H1 (cell line): ENCODE results near the gene GRIK4. TPM values are rescaled to one million over a fixed set of nuclear protein-coding genes. Genes with fewer than 3 reads are reported as not detected.

Source experiments
- CTCF ChIA-PET: fragments of 300-600 bp; sonication (Branson Sonifier 250); formaldehyde crosslinking; loops from one replicate; lab custom pipeline; 2021; ENCODE audit not compliant: partially characterized antibody; lab: Charles Lee
- POLR2A ChIA-PET: fragments of 300-600 bp; sonication (Branson Sonifier 250); formaldehyde crosslinking; loops from one replicate; lab custom pipeline; 2021; ENCODE audit warnings: inconsistent platforms; ENCODE audit not compliant: partially characterized antibody; lab: Charles Lee
- DNase-seq, 2 experiments: peaks; one replicate each; pipeline versions ENCODE4 v3.0.0 to v3.0.0-alpha.2; 2010 to 2022; ENCODE audit warnings: low spot score in 2 of 2, low read depth in 1 of 2, mixed read lengths in 1 of 2
- FAIRE-seq: peaks from 2 replicates; lab custom pipeline; 2011; peaks lifted over from hg19 to GRCh38; lab: Jason Lieb, UNC
- H2AFZ ChIP-seq: 2 replicates; pipeline ENCODE4 v1.8.1; 2012; ENCODE audit warnings: low read length, inconsistent platforms
- H2AK5ac ChIP-seq: 2 replicates; pipeline ENCODE4 v1.6.1; 2013; ENCODE audit warnings: low read depth, low read length
- H2BK120ac ChIP-seq: replicated peaks from 2 replicates; pipeline ENCODE3; 2013; ENCODE audit warnings: low read depth, low read length, inconsistent platforms
- H2BK12ac ChIP-seq: 2 replicates; pipeline ENCODE4 v1.6.1; 2013; ENCODE audit warnings: low read depth, low read length
- H2BK15ac ChIP-seq: 2 replicates; pipeline ENCODE4 v1.6.1; 2013; ENCODE audit warnings: low read length
- H2BK20ac ChIP-seq: 2 replicates; pipeline ENCODE4 v1.6.1; 2013; ENCODE audit warnings: low read length
- H2BK5ac ChIP-seq: 2 replicates; pipeline ENCODE4 v1.6.1; 2013; ENCODE audit warnings: low read depth, low read length
- H3K14ac ChIP-seq: 2 replicates; pipeline ENCODE4 v1.6.1; 2013; ENCODE audit warnings: inconsistent platforms; ENCODE audit not compliant: insufficient read length
- H3K18ac ChIP-seq: 2 replicates; pipeline ENCODE4 v1.6.1; 2013; ENCODE audit warnings: low read length; ENCODE audit errors: extremely low read depth
- H3K23ac ChIP-seq: 2 replicates; pipeline ENCODE4 v1.6.1; 2013; ENCODE audit warnings: inconsistent platforms; ENCODE audit not compliant: insufficient read length
- H3K23me2 ChIP-seq: 2 replicates; pipeline ENCODE4 v1.6.1; 2013; ENCODE audit warnings: low read depth, low read length
- H3K27ac ChIP-seq: 2 replicates; pipeline ENCODE4 v1.6.1; 2011; ENCODE audit warnings: low read depth, low read length, inconsistent platforms
- H3K27me3 ChIP-seq, 4 experiments: replicated peaks in 1 of 4; 1 replicate in 1 of 4; 2 replicates in 3 of 4; pipeline versions ENCODE4 v1.6.1 to v1.8.1; 2011 to 2013; ENCODE audit warnings: low read length in 3 of 4, mild to moderate bottlenecking in 3 of 4, inconsistent platforms in 2 of 4, mixed read lengths in 2 of 4, moderate library complexity in 1 of 4; ENCODE audit not compliant: control insufficient read depth in 3 of 4, insufficient read depth in 3 of 4; ENCODE audit errors: extremely low read depth in 1 of 4
- H3K36me3 ChIP-seq, 4 experiments: 2 replicates each; pipeline versions ENCODE4 v1.6.1 to v1.8.1; 2011 to 2013; ENCODE audit warnings: mild to moderate bottlenecking in 4 of 4, low read length in 3 of 4, moderate library complexity in 2 of 4, control low read depth in 1 of 4, inconsistent platforms in 1 of 4; ENCODE audit not compliant: insufficient read depth in 4 of 4, control insufficient read depth in 2 of 4
- H3K4ac ChIP-seq: replicated peaks from 2 replicates; pipeline ENCODE3; 2013; ENCODE audit warnings: low read length, low read depth, mixed read lengths, inconsistent platforms; ENCODE audit not compliant: insufficient read length
- H3K4me1 ChIP-seq, 4 experiments: replicated peaks in 1 of 4; 1 replicate in 1 of 4; 2 replicates in 3 of 4; pipeline versions ENCODE4 v1.6.1 to v1.8.1; 2011 to 2013; ENCODE audit warnings: low read length in 3 of 4, inconsistent platforms in 2 of 4, mixed read lengths in 1 of 4; ENCODE audit not compliant: insufficient read depth in 4 of 4, control insufficient read depth in 3 of 4
- H3K4me2 ChIP-seq, 2 experiments: 2 replicates each; pipeline versions ENCODE4 v1.6.1 to v1.8.1; 2011 to 2013; ENCODE audit warnings: low read depth in 2 of 2, low read length in 2 of 2, control low read depth in 1 of 2, inconsistent platforms in 1 of 2, mild to moderate bottlenecking in 1 of 2; ENCODE audit not compliant: insufficient read depth in 1 of 2
- H3K4me3 ChIP-seq, 4 experiments: fragments of 200-600, 300-600 bp in 1 of 4; sonication (generic), shearing (Covaris generic), sonication (Bioruptor Twin) in 1 of 4; 2 replicates each; pipeline versions ENCODE4 v1.5.1 to v1.8.1; 2011 to 2016; ENCODE audit warnings: low read length in 4 of 4, low read depth in 3 of 4, control low read depth in 2 of 4, inconsistent platforms in 2 of 4, mild to moderate bottlenecking in 2 of 4, mixed read lengths in 1 of 4, moderate library complexity in 1 of 4; ENCODE audit not compliant: insufficient read depth in 2 of 4; ENCODE audit errors: extremely low read depth in 1 of 4
- H3K56ac ChIP-seq: replicated peaks from 2 replicates; pipeline ENCODE3; 2013; ENCODE audit warnings: low read depth, mild to moderate bottlenecking, mixed read lengths, low read length, inconsistent platforms; ENCODE audit not compliant: insufficient read length
- H3K79me1 ChIP-seq: 2 replicates; pipeline ENCODE4 v1.6.1; 2013; ENCODE audit warnings: low read depth, low read length, control low read depth
- H3K79me2 ChIP-seq, 2 experiments: 2 replicates each; pipeline versions ENCODE4 v1.6.1 to v1.8.1; 2012 to 2013; ENCODE audit warnings: low read length in 2 of 2, mild to moderate bottlenecking in 2 of 2, inconsistent platforms in 1 of 2; ENCODE audit not compliant: insufficient read depth in 2 of 2, control insufficient read depth in 1 of 2
- H3K9ac ChIP-seq, 4 experiments: replicated peaks in 1 of 4; 1 replicate in 1 of 4; 2 replicates in 3 of 4; pipeline versions ENCODE4 v1.6.1 to v1.8.1; 2011 to 2013; ENCODE audit warnings: low read depth in 3 of 4, low read length in 3 of 4, control low read depth in 2 of 4, mild to moderate bottlenecking in 2 of 4, moderate library complexity in 2 of 4, inconsistent platforms in 1 of 4; ENCODE audit errors: extremely low read depth in 1 of 4
- H3K9me3 ChIP-seq, 2 experiments: 2 replicates each; pipeline versions ENCODE4 v1.6.1 to v1.8.1; 2012 to 2013; ENCODE audit warnings: mild to moderate bottlenecking in 2 of 2, moderate library complexity in 2 of 2, control low read depth in 1 of 2, inconsistent platforms in 1 of 2, low read depth in 1 of 2, low read length in 1 of 2, mixed read lengths in 1 of 2; ENCODE audit not compliant: insufficient read depth in 2 of 2
- H4K20me1 ChIP-seq, 2 experiments: replicated peaks in 1 of 2; 2 replicates each; pipeline versions ENCODE3 to v1.8.1; 2011 to 2013; ENCODE audit warnings: inconsistent platforms in 2 of 2, low read length in 2 of 2, mild to moderate bottlenecking in 1 of 2; ENCODE audit not compliant: insufficient read depth in 2 of 2, control insufficient read depth in 1 of 2
- H4K5ac ChIP-seq: 2 replicates; pipeline ENCODE4 v1.6.1; 2013; ENCODE audit warnings: low read length, low read depth, mixed read lengths, inconsistent platforms; ENCODE audit not compliant: insufficient read length
- H4K8ac ChIP-seq: 2 replicates; pipeline ENCODE4 v1.8.0; 2013; ENCODE audit warnings: mild to moderate bottlenecking, moderate library complexity, low read length, inconsistent platforms; ENCODE audit not compliant: insufficient read depth; ENCODE audit errors: extremely low read depth
- H4K91ac ChIP-seq: replicated peaks from 2 replicates; pipeline ENCODE3; 2013; ENCODE audit warnings: low read length, mixed read lengths, inconsistent platforms; ENCODE audit not compliant: insufficient read length
- YY1 ChIP-seq: IDR thresholded peaks from 2 replicates; pipeline ENCODE4 v1.6.1; 2011; ENCODE audit warnings: low read depth, mild to moderate bottlenecking, low read length
- WGBS, 2 experiments: shearing (Covaris generic) in 1 of 2; methylation state at CpG; one replicate each; pipeline versions ENCODE4 v1.1.6 to v1.1.7; 2013 to 2015; ENCODE audit warnings: low lambda C conversion rate in 2 of 2, mixed read lengths in 2 of 2, inconsistent platforms in 1 of 2, low coverage in 1 of 2, missing lambda C conversion rate in 1 of 2; ENCODE audit not compliant: insufficient replicate concordance in 2 of 2, insufficient coverage in 1 of 2, insufficient read length in 1 of 2; ENCODE audit errors: extremely low coverage in 1 of 2, missing lambda C conversion rate in 1 of 2; 5-methylcytosine and 5-hydroxymethylcytosine counted together
- polyA plus RNA-seq, 7 experiments: library from polyadenylated mRNA; depleted of rRNA in 3 of 7; stranded (reverse) in 5 of 7; unstranded in 2 of 7; fragments of >200 nt in 5 of 7; fragments of 200-250 nt in 2 of 7; gene quantifications; 1 replicate in 5 of 7; 2 replicates in 1 of 7; 4 replicates in 1 of 7; pipeline versions ENCODE4 v1.2.1 to v1.2.3, GENCODE V29; 2011 to 2013; ENCODE audit warnings: missing spikeins in 2 of 7, mixed read lengths in 2 of 7
- total RNA-seq: library from RNA; stranded (reverse); fragmentation: NEBNext Ultra II Directional; extraction: Animal tissue kit (Norgen Biotek cat#: 25700); gene quantifications from 2 replicates; pipeline ENCODE4 v1.2.1, GENCODE V29; 2021

Gene GRIK4
- total and polyA plus RNA-seq, 2 of the 8 experiments (the other 6 are each of a cell fraction or from before 2014, with no cell fraction given): 1.2 to 2.9 TPM

DNA sequence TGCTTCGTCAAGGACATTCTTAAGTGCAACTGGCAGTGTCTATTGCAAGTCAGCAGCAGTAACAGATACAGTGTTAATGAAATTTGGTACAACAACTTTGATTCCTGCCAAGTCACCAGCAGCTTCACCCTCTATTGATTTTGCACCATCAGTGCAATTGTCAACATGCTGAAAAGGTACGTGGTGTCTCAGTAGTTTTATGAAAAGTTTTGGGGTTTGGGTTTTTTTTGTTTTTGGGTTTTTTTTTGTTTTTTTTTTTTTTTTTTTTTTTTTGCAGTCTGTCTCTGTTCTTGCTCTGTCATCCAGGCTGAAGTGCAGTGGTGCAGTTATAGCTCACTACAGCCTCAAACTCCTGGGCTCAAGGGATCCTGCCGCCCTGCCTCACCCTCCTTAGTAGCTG is 19.1 kb upstream of the GRIK4 start:
- no peak for FAIRE-seq
- Histone ChIP-seq H3K27me3 (no peaks in the 10 kb centered on the region), H3K4me2 (no peak overlapping the region), H2BK120ac (no peak overlapping the region), H3K56ac (no peak overlapping the region), H2BK20ac (no peak overlapping the region), H4K5ac (no peak overlapping the region), H3K79me2 (no peaks in the 10 kb centered on the region), H4K20me1 (no peaks in the 10 kb centered on the region), H3K79me1 (no peaks in the 10 kb centered on the region), H4K91ac (no peak overlapping the region), H2AFZ (no peak overlapping the region), H3K4me3 (no peak overlapping the region), H2AK5ac (no peak overlapping the region), H3K18ac (no peak overlapping the region), H3K23ac (no peak overlapping the region), H2BK15ac (no peak overlapping the region), H3K23me2 (no peaks in the 10 kb centered on the region), H3K9me3 (no peaks in the 10 kb centered on the region), H3K14ac (no peak overlapping the region), H2BK12ac (no peak overlapping the region), H3K4ac (no peak overlapping the region), H4K8ac (no peak overlapping the region), H2BK5ac (no peak overlapping the region), H3K36me3 (no peaks in the 10 kb centered on the region), H3K9ac (no peak overlapping the region), H3K4me1 (no peaks in the 10 kb centered on the region; a peak in 1 of 7 replicates), H3K27ac (no peak overlapping the region)
- CTCF ChIA-PET: no interaction called here
- WGBS, 2 experiments: 53 to 100% methylated on average over 1 to 3 of the region's 3 CpGs
- no peak for DNase-seq
- POLR2A ChIA-PET: no interaction called here
- no peak for TF ChIP-seq YY1
- TF ChIP-seq, all 59 proteins: peak for 0
